K562 (cell line): ENCODE measurements around the gene TRAF1. TPM values are rescaled to one million over a fixed set of nuclear protein-coding genes. Genes with fewer than 3 reads are reported as not detected.
A peak's percentile ranks its signal among the peaks of the same experiment; 100 is the strongest.

ENCODE experiments used
- ATF3 ChIP-seq, 2 experiments: fragments of 450-650 bp in 1 of 2; sonication (generic) in 1 of 2; formaldehyde crosslinking in 1 of 2; IDR thresholded peaks in 1 of 2; conservative IDR thresholded peaks in 1 of 2; 2 replicates each; pipeline versions ENCODE4 v1.6.1 to v1.8.1; 2016 to 2023; ENCODE audit warnings: mild to moderate bottlenecking in 2 of 2, moderate library complexity in 2 of 2, inconsistent platforms in 1 of 2, missing genetic modification reagents in 1 of 2
- MYC ChIP-seq, 2 experiments: fragments of 250-450 bp in 1 of 2; sonication (Bioruptor Pico) in 1 of 2; IDR thresholded peaks; 2 replicates each; pipeline versions ENCODE4 v1.5.1 to v1.6.1; 2012 to 2021; ENCODE audit warnings: low read depth in 2 of 2, borderline replicate concordance in 1 of 2, improper control_type of control experiment in 1 of 2, low read length in 1 of 2, mild to moderate bottlenecking in 1 of 2, moderate library complexity in 1 of 2
- STAT5B ChIP-seq: fragments of 250-450 bp; sonication (Bioruptor Pico); IDR thresholded peaks from 2 replicates; pipeline ENCODE4 v1.8.0; 2021; ENCODE audit warnings: mild to moderate bottlenecking, inconsistent platforms
- ZBTB40 ChIP-seq, 2 experiments: fragments of 450-650 bp in 1 of 2; sonication (generic) in 1 of 2; formaldehyde crosslinking in 1 of 2; IDR thresholded peaks; 2 replicates each; pipeline versions ENCODE4 v1.7.1 to v1.9.0; 2016 to 2022; ENCODE audit warnings: inconsistent platforms in 1 of 2, mild to moderate bottlenecking in 1 of 2, missing genetic modification reagents in 1 of 2
- ZNF592 ChIP-seq: fragments of 450-650 bp; IDR thresholded peaks from 2 replicates; pipeline ENCODE4 v1.6.1; 2017; ENCODE audit warnings: antibody characterized with exemption, mild to moderate bottlenecking
- ZNF655 ChIP-seq: fragments of 250-450 bp; sonication (Bioruptor Pico); IDR thresholded peaks from 2 replicates; pipeline ENCODE4 v1.5.0; 2021
- polyA plus RNA-seq, 8 experiments: library from polyadenylated mRNA; depleted of rRNA in 4 of 8; stranded (reverse) in 5 of 8; unstranded in 3 of 8; fragments of >200 nt; fragmentation: Nextera tagmentation in 2 of 8; fragmentation: Illumina TruSeq in 1 of 8; extraction: Ambion mirVana in 2 of 8; extraction: Trizol in 1 of 8; gene quantifications; 2 replicates each; pipeline versions ENCODE4 v1.2.1 to v1.2.3, GENCODE V29; 2011 to 2014; ENCODE audit warnings: inconsistent platforms in 1 of 8, missing spikeins in 1 of 8
- total RNA-seq, 7 experiments: library from RNA; depleted of rRNA in 6 of 7; stranded (reverse); fragments of >200 nt in 6 of 7; fragmentation: Illumina TruSeq in 2 of 7; extraction: Trizol in 2 of 7; gene quantifications; 2 replicates each; pipeline versions ENCODE4 v1.2.1 to v1.2.3, GENCODE V29; 2011 to 2021; ENCODE audit warnings: low replicate concordance in 1 of 7

The TRAF1 gene
- total and polyA plus RNA-seq, 9 of the 15 experiments (the other 6 are each of a cell fraction or from before 2014, with no cell fraction given), result 0.01 to 1.1 (median 0.04) TPM; not detected in 2

GRCh38 chr9:120885457-120885856, 41.1 kb downstream of the TRAF1 start (continued):
- TF ChIP-seq ZNF592 (no peak), ATF3 (IDR thresholded peaks at IDR 0.05) (no peak), ATF3 (CRISPR knock-in tag; conservative IDR thresholded peaks at IDR 0.05) (0 out of 2 replicates have a peak, but pooled peaks have one; percentile 11), ZNF655 (CRISPR knock-in tag) (no peak), STAT5B (CRISPR knock-in tag) (no peak), ZBTB40 (IDR thresholded peaks at IDR 0.05) (no peak), ZBTB40 (CRISPR knock-in tag; IDR thresholded peaks at IDR 0.05) (no peak), MYC (IDR thresholded peaks at IDR 0.05; ENCODE audit: low read depth, low read length) (0 out of 2 replicates have a peak, but pooled peaks have one; percentile 8), MYC (CRISPR knock-in tag; IDR thresholded peaks at IDR 0.05; ENCODE audit: borderline replicate concordance, low read depth) (no peak)
